GM04503 (cell line): ENCODE measurements around the gene MSMP.

ENCODE experiments used
- DNase-seq: peaks from one replicate; pipeline ENCODE4 v3.0.0-alpha.2; 2012; ENCODE audit warnings: low read depth

Gene MSMP

GRCh38 chr9:35723426-35723825 lies 30.6 kb downstream of the MSMP start:
- DNase-seq, result no peak

DNA sequence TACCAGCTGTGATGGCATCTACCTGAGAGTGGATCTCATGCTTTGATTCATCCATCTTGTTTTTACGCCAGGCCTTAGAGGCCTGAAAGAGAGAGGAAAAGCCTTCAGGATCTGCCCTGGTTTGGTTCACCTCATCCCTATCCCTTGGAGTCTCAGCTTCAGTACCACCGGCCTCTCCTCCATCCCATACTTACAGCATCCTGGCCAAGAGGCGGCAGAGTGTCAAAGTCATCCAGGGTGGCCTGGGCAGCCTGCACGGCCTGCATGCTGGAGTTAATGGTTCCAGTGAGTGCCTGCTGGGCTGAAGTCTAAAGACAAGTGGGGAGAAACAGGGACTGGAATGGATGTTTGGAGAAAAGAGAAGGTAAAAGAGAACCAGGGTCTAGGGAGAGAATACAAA lies 34.5 kb downstream of the MSMP start:
- no peak for DNase-seq

DNA sequence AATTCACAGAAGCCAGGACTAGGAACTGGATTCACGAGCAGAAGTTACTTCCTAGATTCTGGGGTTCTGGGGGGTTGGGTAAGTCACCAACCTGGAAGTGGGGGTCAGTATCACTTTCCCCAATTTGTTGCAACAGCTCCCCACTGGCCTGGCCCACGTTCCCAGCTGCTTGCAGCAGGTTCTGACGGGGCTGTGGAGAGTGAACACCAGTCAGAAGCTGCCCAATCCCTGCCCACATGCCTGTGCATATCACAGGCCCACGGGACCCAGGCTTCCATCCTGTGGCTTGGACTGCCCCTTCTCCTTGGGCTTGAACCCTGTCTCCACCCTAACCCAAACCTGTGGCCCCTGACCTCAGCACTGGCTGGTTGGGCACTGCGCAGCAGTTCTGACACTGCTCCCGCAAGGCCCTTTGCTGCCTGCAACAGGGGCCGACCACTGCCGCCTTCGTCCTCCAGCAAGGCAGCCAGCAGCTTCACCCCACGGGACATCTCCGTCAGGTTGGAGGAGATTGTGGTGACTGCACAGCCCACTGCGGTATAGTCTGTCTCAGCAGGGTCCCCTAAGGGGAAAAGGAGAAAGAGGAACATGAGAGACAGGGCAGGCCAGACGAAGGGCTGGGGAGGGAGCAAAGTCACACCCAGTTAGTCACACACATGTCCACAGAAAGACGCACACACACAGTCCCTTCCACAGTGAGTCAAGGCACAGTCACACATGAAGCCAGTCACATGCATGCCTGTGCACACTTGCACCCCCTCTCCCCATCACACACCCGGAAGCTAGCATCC lies 35.2 kb downstream of the MSMP start:
- no peak for DNase-seq

DNA sequence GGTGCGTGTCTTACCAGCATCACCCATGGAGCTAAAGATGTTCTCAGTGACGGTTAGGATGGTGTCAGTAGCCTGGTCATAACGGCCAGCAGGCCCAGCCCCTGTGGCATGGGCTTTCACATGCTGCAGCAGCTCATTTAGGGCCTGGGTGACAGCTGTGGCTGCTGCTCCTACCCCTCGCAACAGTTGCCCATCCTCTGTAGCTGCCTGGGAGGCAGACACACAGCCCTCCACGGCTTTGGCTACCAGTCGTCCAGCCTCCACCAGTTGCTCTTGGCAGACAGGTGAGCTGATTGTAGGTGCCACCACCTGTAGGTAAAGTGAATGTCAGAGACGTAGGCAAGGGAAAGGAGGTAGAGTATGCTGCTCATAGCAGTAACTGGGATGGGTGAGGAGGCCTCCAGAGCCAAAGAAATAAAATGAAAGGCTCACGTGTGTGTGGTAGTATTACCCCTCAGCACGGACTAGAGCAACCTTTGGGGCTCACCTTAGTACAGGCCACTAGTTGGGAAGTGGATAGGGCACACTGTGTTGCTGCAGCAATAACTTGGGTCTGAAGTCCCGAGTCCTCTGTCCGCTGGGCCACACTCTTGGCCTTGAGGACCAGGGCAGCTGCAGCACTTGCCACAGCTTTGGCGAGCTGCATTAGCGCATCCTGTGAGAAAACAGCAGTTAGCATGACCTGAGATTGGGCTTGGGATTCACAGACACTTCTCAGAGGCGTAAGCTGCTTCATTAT lies 36.8 kb downstream of the MSMP start:
- DNase-seq, result no peak

GRCh38 chr9:35716230-35716629 lies 37.8 kb downstream of the MSMP start:
- DNase-seq, result no peak

- no peak for DNase-seq
Measured at GRCh38 chr9:35714579-35715252, 39.4 kb downstream of the MSMP start.

- no peak for DNase-seq
Measured at GRCh38 chr9:35714123-35714522, 40.0 kb downstream of the MSMP start.

DNA sequence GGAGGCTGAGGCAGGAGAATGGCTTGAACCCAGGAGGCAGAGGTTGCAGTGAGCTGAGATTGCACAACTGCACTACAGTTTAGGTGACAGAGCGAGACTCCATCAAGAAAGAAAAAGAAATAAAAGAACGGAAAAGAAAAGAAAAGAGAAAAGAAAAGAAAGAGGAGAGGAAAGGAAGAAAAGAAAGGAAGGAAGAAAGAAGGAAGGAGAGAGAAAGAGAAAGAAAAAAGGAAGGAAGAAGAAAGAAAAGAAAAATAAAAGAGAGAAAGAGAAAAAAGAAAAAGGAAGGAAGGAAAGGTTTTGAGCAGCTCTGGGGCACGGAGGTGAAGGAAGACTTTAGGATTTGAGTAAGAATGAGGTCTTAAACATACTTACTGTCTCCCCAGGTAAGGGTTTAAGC lies 40.5 kb downstream of the MSMP start:
- DNase-seq, result no peak

GRCh38 chr9:35712762-35713400 lies 41.2 kb downstream of the MSMP start:
- no peak for DNase-seq

GRCh38 chr9:35711501-35712428 lies 42.3 kb downstream of the MSMP start:
- DNase-seq, result no peak

DNA sequence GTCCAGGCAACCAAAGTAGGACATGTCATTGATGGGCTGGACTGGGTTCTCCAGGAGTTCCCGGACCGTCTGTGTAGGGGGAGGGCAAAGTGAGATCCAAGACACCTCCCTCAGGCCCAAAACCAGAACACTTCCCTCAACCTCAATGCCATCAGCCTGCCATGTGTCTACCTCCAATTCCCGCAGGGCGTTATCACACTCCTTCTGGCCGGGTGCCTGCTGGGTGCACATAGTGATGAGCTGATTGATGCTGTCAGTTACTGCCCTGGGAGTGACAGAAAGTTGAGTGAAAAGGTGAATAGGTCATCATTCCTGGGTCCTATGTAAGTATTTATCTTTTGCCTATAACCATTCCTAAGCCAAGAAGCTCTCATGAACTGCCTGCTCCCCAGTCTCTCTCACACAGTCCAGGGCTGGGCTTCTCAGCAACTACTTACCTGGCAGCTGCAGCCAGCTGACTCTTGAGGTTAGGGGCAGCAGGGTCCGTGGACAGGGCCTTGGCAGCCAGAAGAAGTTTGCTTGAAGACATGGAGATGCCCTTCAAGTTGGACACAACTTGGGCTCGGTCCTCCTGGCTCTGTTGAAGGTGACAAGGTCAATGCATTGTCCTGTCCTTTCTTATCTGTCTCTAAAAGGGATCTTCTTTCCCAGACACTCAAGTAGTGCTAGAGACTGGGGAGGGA lies 43.1 kb downstream of the MSMP start:
- no peak for DNase-seq

GRCh38 chr9:35708146-35708545 lies 45.9 kb downstream of the MSMP start:
- DNase-seq, result no peak

DNA sequence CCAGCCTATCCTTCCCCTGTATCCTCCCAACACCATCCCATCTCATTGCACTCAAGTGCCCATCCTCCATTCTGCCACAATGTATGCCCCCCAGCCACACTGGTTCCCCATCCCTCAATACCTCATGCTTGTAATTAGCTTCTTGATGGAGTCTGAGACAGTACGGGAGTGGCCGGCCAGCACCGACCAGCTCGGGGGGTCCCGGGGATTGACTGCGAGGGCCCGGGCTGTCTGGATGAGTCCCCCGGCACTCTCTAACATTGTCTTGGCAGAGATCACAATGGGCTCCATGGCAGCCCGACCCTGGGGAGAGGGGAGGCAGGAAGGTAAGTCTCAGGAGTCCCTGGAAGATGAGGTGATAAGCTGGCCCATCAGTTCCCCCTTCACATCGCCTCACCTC lies 47.1 kb downstream of the MSMP start:
- no peak for DNase-seq

- no peak for DNase-seq
Measured at GRCh38 chr9:35705836-35706430, 48.1 kb downstream of the MSMP start.

DNA sequence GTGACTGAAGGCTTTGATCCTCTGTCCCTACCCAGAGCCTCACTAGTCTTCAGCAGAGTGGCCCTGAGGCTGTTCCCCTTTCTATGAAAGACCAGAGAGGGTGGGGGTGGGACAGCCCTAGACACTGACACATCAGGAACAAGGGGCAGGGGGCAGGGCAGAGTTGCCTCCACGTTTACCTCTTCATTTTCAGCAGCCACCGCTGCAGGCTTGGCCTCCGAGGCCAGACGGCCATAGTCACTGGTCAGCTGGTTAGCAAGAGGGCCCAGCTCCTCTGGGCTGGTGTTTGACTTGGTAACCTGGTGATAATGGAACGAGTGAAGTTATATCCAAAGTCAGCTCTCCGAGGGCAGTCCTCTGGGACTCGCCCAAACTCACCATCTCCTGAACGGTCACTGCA lies 48.7 kb downstream of the MSMP start:
- no peak for DNase-seq

DNA sequence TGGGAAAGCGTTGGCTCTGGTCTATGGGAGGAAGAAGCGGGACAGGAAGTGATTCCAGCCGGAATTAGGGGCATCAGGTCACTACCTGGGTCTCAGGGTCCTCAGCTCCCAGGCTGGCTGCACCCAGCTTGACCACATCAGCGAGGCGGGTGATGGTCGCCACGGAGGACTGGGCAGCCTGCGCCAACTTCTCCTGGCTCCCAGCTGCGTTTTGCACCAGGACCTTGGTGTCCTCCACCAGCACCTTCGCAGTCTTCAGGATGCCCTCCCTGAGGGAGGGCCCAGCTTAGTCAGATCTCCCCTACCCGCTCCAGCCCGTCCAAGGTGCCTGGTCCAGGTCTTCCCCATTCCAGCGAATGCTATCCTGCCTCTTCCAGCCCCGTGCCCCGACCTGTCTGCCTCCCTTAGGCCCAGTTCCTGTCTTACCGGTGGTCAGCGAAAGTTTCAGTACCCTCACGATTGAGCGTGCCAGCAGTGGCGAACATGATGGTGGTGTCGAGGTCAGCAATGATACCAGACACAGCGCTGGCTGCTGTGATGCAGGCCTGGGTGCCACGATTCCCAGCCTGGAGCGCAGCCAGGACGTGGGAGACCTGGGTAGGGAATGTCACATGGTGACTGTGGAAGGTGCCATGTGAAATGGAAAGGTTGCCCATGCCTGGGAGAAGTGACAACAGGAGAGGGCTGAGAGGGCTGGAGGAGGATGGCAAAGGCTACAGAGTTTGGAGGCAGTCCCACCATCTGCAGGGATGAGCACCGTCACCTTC lies 50.0 kb downstream of the MSMP start:
- DNase-seq, result no peak
